Head of caudate nucleus (tissue), 42 donors: Measurements from ENCODE around the gene GINS3.

Experiments
- DNase-seq, 42 donors: peaks; one replicate each; pipeline versions ENCODE4 v3.0.0 to v3.0.0-alpha.2; 2020 to 2021; ENCODE audit warnings: mixed read lengths in 7 of 42
- intact Hi-C: fragments of 100-400 bp; cut with DNase I; formaldehyde crosslinking; loops from one replicate; pipeline ENCODE4 v1.15.0; 2022

GINS3 gene

GRCh38 chr16:58451265-58451689, 59.0 kb downstream of the GINS3 start:
- intact Hi-C loops, result no loop called here
- peak in 40 of 42 donors; percentile 41 to 90 (median 64) for DNase-seq

- DNase-seq, result no peak
- intact Hi-C loops, result no loop called here
Measured at GRCh38 chr16:58451945-58452401, 59.7 kb downstream of the GINS3 start.

DNA sequence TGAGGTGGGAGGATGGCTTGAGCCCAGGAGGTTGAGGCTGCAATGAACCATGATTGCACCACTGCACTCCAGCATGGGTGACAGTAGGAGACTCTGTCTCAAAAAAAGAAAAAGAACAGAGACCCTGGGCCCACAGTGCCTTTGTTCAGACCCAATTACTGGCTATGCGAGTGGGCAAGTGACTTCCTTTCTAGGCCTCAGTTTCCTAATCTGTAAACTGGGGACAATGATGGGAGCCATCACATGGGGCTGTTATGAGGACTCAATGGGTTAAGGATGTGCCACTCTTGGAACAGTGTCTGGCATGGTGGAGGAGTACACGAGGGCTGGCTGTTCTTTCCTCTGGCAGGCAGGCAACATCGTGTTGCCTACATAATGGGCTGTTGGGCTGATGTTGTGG, 60.4 kb downstream of the GINS3 start:
- intact Hi-C loops, result no loop called here
- DNase-seq, result no peak

DNA sequence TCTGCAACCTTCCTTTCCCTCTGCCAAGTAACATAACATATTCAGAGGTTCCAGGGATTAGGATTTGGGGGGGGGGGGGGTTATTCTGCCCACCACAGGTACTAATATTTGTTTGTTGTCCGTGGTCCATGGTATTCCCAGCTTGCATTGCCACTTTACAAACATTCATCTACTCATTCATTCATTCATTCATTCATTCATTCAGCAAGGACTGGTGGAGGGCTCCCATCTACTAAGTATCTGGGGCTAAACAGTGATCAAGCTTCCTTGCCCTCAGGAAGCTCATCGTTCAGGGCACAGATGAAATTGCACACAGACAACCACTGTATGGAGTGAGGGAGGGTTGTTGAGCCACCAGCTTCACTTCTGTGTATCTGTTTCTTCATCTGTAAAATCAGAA, 61.9 kb downstream of the GINS3 start:
- DNase-seq, result no peak
- intact Hi-C loops, result no loop called here

GRCh38 chr16:58454856-58455255, 62.6 kb downstream of the GINS3 start:
- DNase-seq, result peak in 22 of 42 donors; percentile 29 to 76 (median 54)
- intact Hi-C loops, result no loop called here
